Stimulated activated CD8-positive, alpha-beta memory T cell treated with anti-CD3 and anti-CD28 coated beads, Interleukin-15, amount 100 ng/mL, for 48 hours (primary cell): Measurements from ENCODE around the gene KANK3.

ENCODE experiments used
- DNase-seq, 2 donors: peaks; one replicate each; pipeline ENCODE4 v3.0.0-alpha.2; 2020; ENCODE audit warnings: low read depth in 2 of 2

Gene KANK3

GRCh38 chr19:8340341-8341096 lies 2.5 kb downstream of the KANK3 start:
- DNase-seq: no peak

- no peak for DNase-seq
Observed at GRCh38 chr19:8338835-8339234, 4.2 kb downstream of the KANK3 start.

- DNase-seq: no peak
Observed at GRCh38 chr19:8337728-8338127, 5.3 kb downstream of the KANK3 start.

GRCh38 chr19:8336660-8337059 lies 6.4 kb downstream of the KANK3 start:
- DNase-seq: no peak

GRCh38 chr19:8336072-8336569 lies 6.9 kb downstream of the KANK3 start:
- no peak for DNase-seq

GRCh38 chr19:8335343-8336071 lies 7.6 kb downstream of the KANK3 start:
- no peak for DNase-seq

- DNase-seq: peak in 1 of 2 donors; percentile 45
Observed at GRCh38 chr19:8334458-8335342, 8.4 kb downstream of the KANK3 start.

GRCh38 chr19:8333767-8334457 lies 9.2 kb downstream of the KANK3 start:
- no peak for DNase-seq

- no peak for DNase-seq
Observed at GRCh38 chr19:8332976-8333766, 9.9 kb downstream of the KANK3 start.

GRCh38 chr19:8331263-8331845 lies 11.7 kb downstream of the KANK3 start:
- DNase-seq: no peak

- DNase-seq: no peak
Observed at GRCh38 chr19:8329996-8330395, 13.1 kb downstream of the KANK3 start.

GRCh38 chr19:8325454-8325853 lies 17.6 kb downstream of the KANK3 start:
- DNase-seq: no peak

- DNase-seq: no peak
Observed at GRCh38 chr19:8324186-8325050, 18.6 kb downstream of the KANK3 start.

GRCh38 chr19:8323781-8324185 lies 19.3 kb downstream of the KANK3 start:
- no peak for DNase-seq

- DNase-seq: no peak
Observed at GRCh38 chr19:8322638-8322997, 20.4 kb downstream of the KANK3 start.

- no peak for DNase-seq
Observed at GRCh38 chr19:8321986-8322637, 20.9 kb downstream of the KANK3 start.

- DNase-seq: peak; percentile 92
Observed at GRCh38 chr19:8321067-8321985, 21.7 kb downstream of the KANK3 start, which contains the start of the genes NDUFA7 and RPS28. NDUFA7 (minus strand) TSS chr19:8321375; CDS start chr19:8321358, 17 bp downstream. RPS28 (plus strand) TSS chr19:8321496; CDS start chr19:8321531, 35 bp downstream.
